ACC112 (cell line): ENCODE results near the gene PARD6G.

Experiments used
- H2AFZ ChIP-seq: fragments of 200-600 bp; sonication (generic); one replicate; pipeline ENCODE4 v1.6.0; 2017; ENCODE audit warnings: antibody characterized with exemption, low read length; ENCODE audit not compliant: unreplicated experiment
- H3K27ac ChIP-seq: fragments of 200-600 bp; sonication (generic); 2 replicates; pipeline ENCODE4 v1.5.1; 2014; ENCODE audit warnings: low read depth, mild to moderate bottlenecking, antibody characterized with exemption, low read length, moderate library complexity
- H3K27me3 ChIP-seq: fragments of 200-600 bp; sonication (generic); 2 replicates; pipeline ENCODE4 v1.6.1; 2014; ENCODE audit warnings: mild to moderate bottlenecking, antibody characterized with exemption, low read length, moderate library complexity, mixed read lengths; ENCODE audit not compliant: insufficient read depth
- H3K36me3 ChIP-seq: fragments of 200-600 bp; sonication (generic); 2 replicates; pipeline ENCODE4 v1.6.1; 2016; ENCODE audit warnings: mild to moderate bottlenecking, antibody characterized with exemption, low read length, moderate library complexity, mixed read lengths; ENCODE audit not compliant: insufficient read depth
- H3K4me1 ChIP-seq: fragments of 200-600 bp; sonication (generic); one replicate; pipeline ENCODE4 v1.6.1; 2016; ENCODE audit warnings: low read length, mixed read lengths; ENCODE audit not compliant: insufficient read depth, unreplicated experiment, control insufficient read depth
- H3K4me3 ChIP-seq: fragments of 200-600 bp; sonication (generic); 2 replicates; pipeline ENCODE4 v1.5.1; 2014; ENCODE audit warnings: mild to moderate bottlenecking, low read depth, low read length
- H3K79me2 ChIP-seq: fragments of 200-600 bp; sonication (generic); one replicate; pipeline ENCODE4 v1.6.0; 2016; ENCODE audit warnings: low read length; ENCODE audit not compliant: control insufficient read depth, unreplicated experiment, insufficient read depth

PARD6G gene

DNA sequence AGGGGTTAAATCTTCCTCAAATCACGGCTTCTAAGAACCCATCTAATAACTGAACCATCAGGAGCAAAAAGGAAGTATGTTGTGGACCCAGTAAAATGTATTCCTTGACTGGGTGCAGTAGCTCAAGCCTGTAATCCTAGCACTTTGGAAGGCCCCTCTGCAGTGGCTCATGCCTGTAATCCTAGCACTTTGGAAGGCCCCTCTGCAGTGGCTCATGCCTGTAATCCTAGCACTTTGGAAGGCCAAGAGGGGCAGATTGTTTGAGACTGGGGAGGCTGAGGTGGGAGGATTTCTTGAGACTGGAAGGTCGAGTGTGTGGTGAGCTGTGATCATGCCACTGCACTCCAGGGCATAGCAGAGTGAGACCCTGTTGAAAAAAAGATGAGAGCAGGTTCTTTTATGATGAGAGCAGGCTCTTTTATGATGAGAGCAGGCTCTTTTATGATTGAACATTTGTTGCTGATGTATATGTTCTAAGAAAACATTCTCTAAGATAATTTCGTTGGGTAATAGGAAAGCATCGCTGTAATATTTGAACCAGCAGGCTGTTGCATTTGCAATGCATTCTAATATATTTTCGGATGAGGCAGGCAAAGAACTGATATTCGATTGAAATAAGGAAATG, 3.5 kb upstream of the PARD6G start:
- Histone ChIP-seq H3K36me3 (no peaks in the 10 kb centered on the region), H3K4me1 (peaks cover 3% of the 10 kb centered on the region), H3K27ac (no peak overlapping the region), H3K27me3 (peaks cover 12% of the 10 kb centered on the region), H2AFZ (no peak overlapping the region), H3K79me2 (no peaks in the 10 kb centered on the region), H3K4me3 (no peak overlapping the region)

DNA sequence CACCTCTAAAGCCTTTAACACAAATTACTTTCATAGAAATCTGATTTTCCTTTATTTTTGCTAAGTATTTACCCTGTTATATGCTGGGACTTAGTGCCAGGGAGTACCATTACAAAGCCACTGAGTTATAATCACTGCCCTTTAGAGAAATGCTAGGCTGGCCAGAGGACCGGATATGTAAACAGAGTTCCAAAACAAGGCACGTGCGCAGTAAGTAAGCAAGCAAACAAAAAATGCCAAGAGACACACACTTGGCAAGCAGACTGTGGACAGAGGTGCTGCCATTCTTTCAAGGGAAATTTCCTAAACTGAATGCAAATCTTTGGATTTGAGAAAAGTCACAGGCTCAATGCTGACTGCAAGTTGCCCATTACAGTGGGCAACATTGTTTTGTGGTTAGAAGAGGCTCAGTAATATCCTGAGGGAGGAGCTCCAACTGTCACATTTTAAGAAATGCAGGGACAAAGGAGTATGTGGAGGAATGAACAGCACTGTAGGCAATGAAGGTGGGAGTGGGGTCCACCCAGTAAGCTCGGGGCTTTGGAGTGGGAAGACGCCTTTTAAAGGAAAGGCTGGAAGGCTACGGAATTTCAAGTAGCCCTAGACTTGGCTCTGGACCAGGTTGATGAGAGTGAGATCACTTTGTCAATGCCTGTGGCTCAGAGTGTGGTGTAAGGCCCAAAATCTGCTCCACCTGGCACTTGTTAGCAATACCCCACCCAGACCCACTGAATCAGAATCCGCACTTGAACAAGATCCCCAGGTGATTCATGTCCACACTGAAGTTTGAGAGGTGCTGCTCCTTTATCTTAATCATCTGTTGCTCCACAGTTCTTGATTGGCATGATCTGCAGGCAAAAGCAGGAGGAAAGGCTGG, 2.1 kb upstream of the PARD6G start:
- H3K27ac ChIP-seq, result no peak overlapping the region
- H3K4me1 ChIP-seq, result peaks cover 3% of the 10 kb centered on the region
- H3K4me3 ChIP-seq, result no peak overlapping the region
- peaks cover 18% of the 10 kb centered on the region for H3K27me3 ChIP-seq
- H3K79me2 ChIP-seq, result no peaks in the 10 kb centered on the region
- no peak overlapping the region for H2AFZ ChIP-seq
- no peaks in the 10 kb centered on the region for H3K36me3 ChIP-seq

DNA sequence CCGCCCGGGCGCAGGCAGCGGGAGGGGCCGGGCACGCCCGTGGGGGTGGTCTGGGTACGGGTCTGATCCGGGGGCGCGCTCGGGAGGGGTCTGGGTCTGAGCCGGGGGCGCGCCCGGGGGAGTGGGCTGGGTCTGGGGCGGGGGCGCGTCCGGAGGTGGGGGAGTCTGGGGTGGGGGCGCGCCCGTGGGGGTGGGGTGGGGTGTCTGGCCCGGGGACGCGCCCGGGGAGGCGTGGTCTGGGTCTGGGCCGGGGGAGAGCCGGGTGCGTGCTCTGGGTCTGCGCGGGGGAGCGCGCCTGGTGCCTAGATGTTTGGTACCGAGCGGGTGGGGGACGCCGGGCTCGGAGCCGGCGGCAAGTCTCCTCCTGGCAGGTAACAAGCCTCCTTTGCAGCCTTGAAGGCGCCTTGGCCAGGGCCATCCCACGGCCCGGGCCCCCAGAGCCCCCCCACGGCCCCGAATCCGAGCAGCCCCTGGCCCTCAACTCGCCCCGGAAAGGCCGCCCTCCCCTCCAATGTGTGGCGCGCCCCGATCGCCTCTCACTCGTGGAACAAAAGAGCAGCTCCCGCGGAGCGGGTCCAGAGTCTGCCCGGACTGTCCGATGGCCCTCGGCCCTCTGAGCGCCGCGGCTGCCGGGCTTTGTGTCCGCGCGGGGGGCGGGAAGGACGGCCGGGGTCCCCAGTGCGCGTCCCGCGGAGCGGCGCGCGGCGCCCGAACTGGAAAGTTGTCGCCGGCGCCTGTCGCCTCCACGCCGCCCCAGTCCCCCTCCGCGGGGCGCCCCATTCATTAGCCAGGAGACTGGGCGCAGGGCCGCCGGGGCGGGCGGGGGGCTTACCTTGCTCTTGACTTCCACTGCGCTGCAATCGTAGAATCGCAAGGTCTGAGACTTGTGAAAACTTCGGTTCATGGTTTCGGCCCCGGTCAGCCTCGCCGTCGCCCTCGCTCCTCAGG, 595 bp downstream of the PARD6G start:
- no peak overlapping the region for H3K27ac ChIP-seq
- peaks cover 3% of the 10 kb centered on the region for H3K4me1 ChIP-seq
- peaks cover 23% of the 10 kb centered on the region for H3K27me3 ChIP-seq
- H3K79me2 ChIP-seq, result no peaks in the 10 kb centered on the region
- peak overlapping the region; percentile 81 for H3K4me3 ChIP-seq
- H2AFZ ChIP-seq, result peak overlapping the region; percentile 79
- H3K36me3 ChIP-seq, result no peaks in the 10 kb centered on the region

GRCh38 chr18:80245781-80246444, 1.4 kb downstream of the PARD6G start:
- no peaks in the 10 kb centered on the region for H3K79me2 ChIP-seq
- H2AFZ ChIP-seq, result no peak overlapping the region
- H3K36me3 ChIP-seq, result no peaks in the 10 kb centered on the region
- H3K4me1 ChIP-seq, result peaks cover 3% of the 10 kb centered on the region
- H3K4me3 ChIP-seq, result no peak overlapping the region
- H3K27ac ChIP-seq, result no peak overlapping the region
- H3K27me3 ChIP-seq, result peaks cover 23% of the 10 kb centered on the region

GRCh38 chr18:80244956-80245730, 2.2 kb downstream of the PARD6G start:
- no peaks in the 10 kb centered on the region for H3K36me3 ChIP-seq
- H3K4me1 ChIP-seq, result peaks cover 3% of the 10 kb centered on the region
- no peak overlapping the region for H3K27ac ChIP-seq
- H3K79me2 ChIP-seq, result no peaks in the 10 kb centered on the region
- no peak overlapping the region for H2AFZ ChIP-seq
- no peak overlapping the region for H3K4me3 ChIP-seq
- peaks cover 28% of the 10 kb centered on the region for H3K27me3 ChIP-seq

GRCh38 chr18:80244167-80244566, 3.1 kb downstream of the PARD6G start:
- Histone ChIP-seq H3K36me3 (no peaks in the 10 kb centered on the region), H3K4me3 (no peak overlapping the region), H3K4me1 (peaks cover 3% of the 10 kb centered on the region), H2AFZ (no peak overlapping the region), H3K79me2 (no peaks in the 10 kb centered on the region), H3K27me3 (peaks cover 28% of the 10 kb centered on the region), H3K27ac (no peak overlapping the region)

DNA sequence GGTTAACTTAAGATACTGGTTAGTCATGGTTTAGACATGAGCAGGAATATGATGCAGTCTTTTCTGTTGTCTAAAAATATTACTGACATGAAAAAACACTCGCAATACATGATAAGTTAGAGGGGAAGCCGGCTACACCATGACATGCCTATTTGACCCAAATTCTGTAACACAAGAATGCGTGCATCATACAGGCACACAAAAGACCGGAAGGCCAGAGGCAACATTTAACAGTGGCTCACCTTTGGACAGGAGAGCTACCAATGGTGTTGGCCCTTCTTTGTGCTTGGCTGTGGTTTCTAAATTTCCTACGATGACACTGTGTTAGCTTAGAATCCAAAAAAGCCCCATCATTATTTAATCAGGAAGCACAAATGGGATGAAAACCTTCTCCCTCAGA, 4.1 kb downstream of the PARD6G start:
- H3K79me2 ChIP-seq, result no peaks in the 10 kb centered on the region
- H3K27me3 ChIP-seq, result peaks cover 28% of the 10 kb centered on the region
- peaks cover 3% of the 10 kb centered on the region for H3K4me1 ChIP-seq
- no peak overlapping the region for H3K27ac ChIP-seq
- H3K36me3 ChIP-seq, result no peaks in the 10 kb centered on the region
- no peak overlapping the region for H3K4me3 ChIP-seq
- H2AFZ ChIP-seq, result no peak overlapping the region

DNA sequence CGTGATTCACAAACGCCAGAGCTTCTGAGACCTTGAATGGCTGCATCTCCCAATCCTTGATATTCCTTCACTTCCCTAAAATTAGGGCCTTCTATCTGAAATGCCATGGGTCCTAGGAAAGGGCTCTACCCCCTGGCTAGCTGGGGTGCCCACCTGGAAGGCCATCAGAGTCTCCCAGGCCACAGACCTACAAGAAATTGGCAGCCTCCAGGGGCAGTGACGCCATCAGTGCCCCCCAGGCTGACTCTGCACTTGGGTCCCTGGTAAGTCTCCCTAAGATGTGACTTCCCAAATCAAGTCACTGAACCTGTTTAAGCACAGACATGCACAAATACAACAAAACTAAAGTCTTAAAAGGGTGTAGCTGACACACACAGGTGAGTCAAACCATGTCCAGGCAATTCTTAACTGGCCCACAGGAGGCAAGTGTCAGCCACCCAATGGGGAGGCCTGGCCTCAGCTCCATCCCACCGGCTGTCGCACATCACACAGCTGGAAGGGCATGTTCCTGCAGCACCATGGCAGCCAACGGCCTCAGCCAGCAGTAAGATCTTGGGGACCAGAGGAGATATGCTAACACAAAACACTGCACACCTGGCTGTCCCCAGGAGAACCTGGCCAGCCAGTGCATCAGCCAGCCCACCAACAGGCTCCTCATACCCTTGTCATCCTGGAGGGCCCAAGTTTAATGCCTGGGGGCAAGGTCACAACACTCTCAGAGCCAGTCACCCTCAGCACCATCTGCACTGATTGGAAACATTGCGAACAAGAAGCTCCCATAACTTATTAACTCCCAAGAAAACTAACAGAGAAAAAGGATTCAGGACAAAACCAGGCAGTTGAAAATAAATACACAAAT, 5.2 kb downstream of the PARD6G start:
- no peaks in the 10 kb centered on the region for H3K4me1 ChIP-seq
- H3K27ac ChIP-seq, result no peak overlapping the region
- H3K36me3 ChIP-seq, result no peaks in the 10 kb centered on the region
- no peaks in the 10 kb centered on the region for H3K79me2 ChIP-seq
- H3K4me3 ChIP-seq, result no peak overlapping the region
- peaks cover 28% of the 10 kb centered on the region for H3K27me3 ChIP-seq
- H2AFZ ChIP-seq, result no peak overlapping the region

GRCh38 chr18:80239830-80240229, 7.5 kb downstream of the PARD6G start:
- Histone ChIP-seq H3K27ac (no peak overlapping the region), H2AFZ (no peak overlapping the region), H3K4me3 (no peak overlapping the region), H3K36me3 (no peaks in the 10 kb centered on the region), H3K79me2 (no peaks in the 10 kb centered on the region), H3K27me3 (peaks cover 10% of the 10 kb centered on the region), H3K4me1 (no peaks in the 10 kb centered on the region)
